Subcutaneous adipose tissue (tissue), 4 donors: ENCODE data around the gene PCNX2. TPM values are rescaled to one million over a fixed set of nuclear protein-coding genes. Genes with fewer than 3 reads are reported as not detected.

ENCODE experiments used
- CTCF ChIP-seq: fragments of 450-650 bp; IDR thresholded peaks from one replicate; pipeline ENCODE4 v1.5.1; 2016; ENCODE audit warnings: low read depth, mild to moderate bottlenecking, control low read depth, antibody characterized with exemption, moderate library complexity
- total RNA-seq, 4 donors: library from RNA; depleted of rRNA; stranded (reverse); fragments of >200 nt; gene quantifications; one replicate each; pipeline ENCODE4 v1.1.0, GENCODE V29; 2016

PCNX2 gene
- total RNA-seq, 4 donors from 2014 or later: 13.0 to 33.1 (median 18.4) TPM

GRCh38 chr1:233135833-233136232 lies 159.7 kb downstream of the PCNX2 start:
- no peak for TF ChIP-seq CTCF

- no peak for TF ChIP-seq CTCF
Observed at GRCh38 chr1:233132445-233132844, 163.1 kb downstream of the PCNX2 start.

- TF ChIP-seq CTCF: no peak
Observed at GRCh38 chr1:233127157-233127556, 168.4 kb downstream of the PCNX2 start.

- TF ChIP-seq CTCF: no peak
Observed at GRCh38 chr1:233122779-233123178, 172.7 kb downstream of the PCNX2 start.

GRCh38 chr1:233121947-233122559 lies 173.5 kb downstream of the PCNX2 start:
- TF ChIP-seq CTCF: no peak

- no peak for TF ChIP-seq CTCF
Observed at GRCh38 chr1:233114860-233115259, 180.7 kb downstream of the PCNX2 start.

- no peak for TF ChIP-seq CTCF
Observed at GRCh38 chr1:233114159-233114558, 181.4 kb downstream of the PCNX2 start.
